Measurements from ENCODE around the gene ARID4B. TPM values are rescaled to one million over a fixed set of nuclear protein-coding genes. Genes with fewer than 3 reads are reported as not detected.
A peak's percentile ranks its signal among the peaks of the same experiment; 100 is the strongest.

ARID4B gene
- total RNA-seq, 1 experiment from 2014 or later, result 34.0 TPM

- H3K27ac Mint-ChIP-seq, result peak overlapping the region in 1 of 3 experiments; percentile 90; a peak in 2 of 7 replicates
- Histone ChIP-seq H3K9ac (ENCODE audit: extremely low read depth, insufficient read length, low read length) (no peak overlapping the region), H3K79me1 (ENCODE audit: insufficient read depth, low read depth, low read length, poor library complexity, severe bottlenecking) (peaks cover 3% of the 10 kb centered on the region), H3K27me3 (ENCODE audit: insufficient read depth, low read length) (no peaks in the 10 kb centered on the region), H2BK5ac (ENCODE audit: insufficient read length, low read length) (no peak overlapping the region), H2BK120ac (ENCODE audit: low read depth, low read length, poor library complexity, severe bottlenecking) (no peak overlapping the region), H4K5ac (ENCODE audit: insufficient read length, low read depth, low read length) (no peak overlapping the region), H4K91ac (ENCODE audit: insufficient read length, low read depth, low read length) (no peak overlapping the region), H3K23ac (ENCODE audit: insufficient read length, low read depth, low read length) (no peak overlapping the region), H4K8ac (replicated peaks; ENCODE audit: insufficient read length, low read depth, low read length) (no peak overlapping the region), H2AFZ (ENCODE audit: low read length) (no peak overlapping the region), H3T11ph (ENCODE audit: low read length) (no peak overlapping the region), H3K79me2 (ENCODE audit: insufficient read depth, low read length) (0 out of 2 replicates have a peak, but pooled peaks cover 3% of the 10 kb centered on the region), H2BK20ac (ENCODE audit: low read depth, low read length, poor library complexity, severe bottlenecking) (no peak overlapping the region), H3K4ac (ENCODE audit: low read depth, low read length) (no peak overlapping the region), H3K9me3 (ENCODE audit: control insufficient read depth, low read depth, low read length) (no peaks in the 10 kb centered on the region), H3K4me1 (ENCODE audit: insufficient read depth, low read length) (peaks cover 3% of the 10 kb centered on the region; the same call in 1 of the 2 replicates), H3K4me2 (ENCODE audit: insufficient read depth, insufficient read length, low read length) (no peak overlapping the region), H2BK12ac (ENCODE audit: insufficient read length, low read depth, low read length) (no peak overlapping the region), H3K18ac (ENCODE audit: insufficient read length, low read depth, low read length) (no peak overlapping the region), H2BK15ac (ENCODE audit: low read depth, low read length) (no peak overlapping the region), H3K56ac (ENCODE audit: insufficient read length, low read depth, low read length) (no peak overlapping the region), H3K27ac (ENCODE audit: insufficient read length, low read depth, low read length) (no peak overlapping the region), H3K14ac (ENCODE audit: insufficient read depth, low read length) (no peak overlapping the region), H3K23me2 (ENCODE audit: insufficient read length, low read depth, low read length, poor library complexity, severe bottlenecking) (no peaks in the 10 kb centered on the region), H2AK5ac (ENCODE audit: insufficient read length, low read length) (no peak overlapping the region), H4K20me1 (ENCODE audit: control insufficient read depth, insufficient read depth, insufficient read length) (no peaks in the 10 kb centered on the region)
- TF ChIP-seq CTCF (conservative IDR thresholded peaks at IDR 0.05), result no peak
- H3K4me3 Mint-ChIP-seq, result no peak overlapping the region
- H3K9me3 Mint-ChIP-seq, result no peaks in the 10 kb centered on the region
- DNase-seq, result no peak
- H3K4me1 Mint-ChIP-seq, result peaks cover 3 to 9% of the 10 kb centered on the region in 2 experiments
- H3K36me3 Mint-ChIP-seq (ENCODE audit: insufficient read depth in 1 of 3, low read depth in 3 of 3), result peaks cover 9 to 31% (median 28%) of the 10 kb centered on the region in 3 experiments; a peak in 6 of 7 replicates
- WGBS (ENCODE audit: extremely low coverage, insufficient read length, low lambda C conversion rate), result no CpG with 5 or more reads among the region's 1 CpG
- no peaks in the 10 kb centered on the region for H3K27me3 Mint-ChIP-seq (ENCODE audit: low read depth)
Observed at GRCh38 chr1:235254721-235255120, 73.3 kb downstream of the ARID4B start.

Measured in H9 (cell line).